ENCODE results near the gene KCNB1.

DNA sequence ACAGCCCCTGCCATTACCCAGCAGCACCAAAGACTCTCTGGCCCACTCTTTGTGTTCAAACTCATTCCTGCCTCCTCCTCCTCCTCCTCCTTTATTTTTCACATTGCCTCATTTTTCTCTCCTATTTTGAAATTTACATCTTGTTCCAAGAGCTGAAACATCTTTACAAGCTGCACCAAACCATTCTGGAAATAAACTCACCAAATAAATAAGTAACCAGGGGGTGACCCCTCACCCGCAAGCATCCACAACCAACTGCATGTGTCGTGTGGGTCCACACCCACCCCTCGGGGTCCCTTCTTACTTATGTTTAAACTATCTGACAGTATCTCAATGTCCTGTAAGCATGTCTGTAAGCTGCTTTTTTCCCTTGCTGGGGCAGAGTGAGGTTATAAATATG, 1.4 kb downstream of the KCNB1 start:
- TF ChIP-seq EZH2phosphoT487 (IDR thresholded peaks at IDR 0.05; ENCODE audit: insufficient read depth, low read depth) (no peak), EZH2 (IDR thresholded peaks at IDR 0.05; ENCODE audit: insufficient read depth, poor library complexity, severe bottlenecking) (no peak)
